Glutamatergic neuron (in vitro differentiated cells): ENCODE results near the gene SLC22A3. TPM values are rescaled to one million over a fixed set of nuclear protein-coding genes. Genes with fewer than 3 reads are reported as not detected.
"Not testable (repeated sequence)": the region's sequence is repeated elsewhere in the genome, so short reads cannot be mapped to it uniquely, and the experiment has no call there.

Experiments
- DNase-seq: peaks from one replicate; pipeline ENCODE4 v3.0.0; 2022
- H3K27ac Mint-ChIP-seq: one replicate; pipeline ENCODE4 v1.8.0; 2020; ENCODE audit warnings: mild to moderate bottlenecking, mixed read lengths, inconsistent platforms; ENCODE audit not compliant: unreplicated experiment
- H3K27me3 Mint-ChIP-seq: one replicate; pipeline ENCODE4 v1.8.0; 2020; ENCODE audit warnings: mild to moderate bottlenecking, moderate library complexity, mixed read lengths, inconsistent platforms; ENCODE audit not compliant: unreplicated experiment
- H3K36me3 Mint-ChIP-seq: one replicate; pipeline ENCODE4 v1.8.0; 2020; ENCODE audit warnings: mild to moderate bottlenecking, mixed read lengths, inconsistent platforms; ENCODE audit not compliant: unreplicated experiment
- H3K4me1 Mint-ChIP-seq: one replicate; pipeline ENCODE4 v1.8.0; 2020; ENCODE audit warnings: mild to moderate bottlenecking, low read depth, mixed read lengths, inconsistent platforms; ENCODE audit not compliant: unreplicated experiment
- H3K4me3 Mint-ChIP-seq: one replicate; pipeline ENCODE4 v1.8.0; 2020; ENCODE audit warnings: mild to moderate bottlenecking, mixed read lengths, inconsistent platforms; ENCODE audit not compliant: unreplicated experiment
- H3K9me3 Mint-ChIP-seq: one replicate; pipeline ENCODE4 v1.8.0; 2020; ENCODE audit warnings: mild to moderate bottlenecking, moderate library complexity, mixed read lengths, inconsistent platforms; ENCODE audit not compliant: unreplicated experiment
- total RNA-seq: library from RNA; stranded (reverse); fragmentation: NEBNext Ultra II Directional; extraction: Animal tissue kit (Norgen Biotek cat#: 25700); gene quantifications from one replicate; pipeline ENCODE4 v1.2.1, GENCODE V29; 2021; ENCODE audit not compliant: unreplicated experiment
- TF ChIP-seq, protein P1 (sequence below): fragments of 200-600 bp; sonication (generic); IDR thresholded peaks from one replicate; pipeline ENCODE4 v1.5.0; 2021; ENCODE audit not compliant: partially characterized antibody, unreplicated experiment

Gene SLC22A3
- total RNA-seq, 1 donor from 2014 or later: not detected

DNA sequence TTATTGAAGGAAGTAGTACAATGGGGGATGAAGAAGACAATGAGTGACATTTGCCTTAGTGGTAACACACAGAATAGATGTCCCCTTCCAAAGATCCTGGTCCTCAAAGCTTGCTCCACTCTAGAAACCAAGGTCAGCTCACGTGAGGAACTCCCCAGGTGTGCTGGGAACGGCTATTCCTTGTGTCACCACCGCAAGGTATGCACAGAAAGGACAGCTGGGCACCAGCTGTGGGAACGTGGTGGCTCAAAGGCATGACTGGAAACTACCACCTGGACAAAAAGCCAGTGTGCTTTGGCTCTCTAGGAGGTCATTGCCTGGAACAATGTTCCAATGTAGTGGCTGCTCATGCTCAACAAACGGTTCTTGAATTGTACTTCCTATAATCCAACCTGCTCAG is 94.0 kb downstream of the SLC22A3 start:
- H3K4me3 Mint-ChIP-seq: no peak overlapping the region
- no peak overlapping the region for H3K27ac Mint-ChIP-seq

DNA sequence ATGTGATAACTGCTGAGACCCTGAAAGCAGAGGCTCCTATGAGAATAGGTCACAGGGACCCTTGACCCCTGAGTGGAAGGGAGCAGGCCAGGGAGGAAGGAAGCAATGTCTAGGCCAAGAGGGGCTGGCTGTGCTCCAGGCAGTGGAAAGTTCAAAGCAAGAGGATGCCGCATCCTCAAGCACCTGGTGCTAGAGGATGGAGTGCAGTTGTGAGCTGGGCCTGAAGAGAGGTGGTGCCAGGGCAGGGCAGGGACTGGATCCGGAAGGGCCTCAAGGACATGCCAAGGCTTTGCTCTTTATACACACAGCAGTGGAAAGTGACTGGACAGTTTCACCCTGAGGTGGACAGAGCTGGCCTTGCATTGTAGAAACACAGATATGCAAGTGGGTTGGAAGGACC is 97.0 kb downstream of the SLC22A3 start:
- Mint-ChIP-seq H3K36me3 (peaks cover 6% of the 10 kb centered on the region), H3K9me3 (peaks cover 9% of the 10 kb centered on the region), H3K4me1 (peaks cover 4% of the 10 kb centered on the region), H3K27me3 (peaks cover 2% of the 10 kb centered on the region), H3K4me3 (peak overlapping the region; percentile 28), H3K27ac (no peak overlapping the region)
- DNase-seq: no peak
- TF ChIP-seq, protein P1, sequence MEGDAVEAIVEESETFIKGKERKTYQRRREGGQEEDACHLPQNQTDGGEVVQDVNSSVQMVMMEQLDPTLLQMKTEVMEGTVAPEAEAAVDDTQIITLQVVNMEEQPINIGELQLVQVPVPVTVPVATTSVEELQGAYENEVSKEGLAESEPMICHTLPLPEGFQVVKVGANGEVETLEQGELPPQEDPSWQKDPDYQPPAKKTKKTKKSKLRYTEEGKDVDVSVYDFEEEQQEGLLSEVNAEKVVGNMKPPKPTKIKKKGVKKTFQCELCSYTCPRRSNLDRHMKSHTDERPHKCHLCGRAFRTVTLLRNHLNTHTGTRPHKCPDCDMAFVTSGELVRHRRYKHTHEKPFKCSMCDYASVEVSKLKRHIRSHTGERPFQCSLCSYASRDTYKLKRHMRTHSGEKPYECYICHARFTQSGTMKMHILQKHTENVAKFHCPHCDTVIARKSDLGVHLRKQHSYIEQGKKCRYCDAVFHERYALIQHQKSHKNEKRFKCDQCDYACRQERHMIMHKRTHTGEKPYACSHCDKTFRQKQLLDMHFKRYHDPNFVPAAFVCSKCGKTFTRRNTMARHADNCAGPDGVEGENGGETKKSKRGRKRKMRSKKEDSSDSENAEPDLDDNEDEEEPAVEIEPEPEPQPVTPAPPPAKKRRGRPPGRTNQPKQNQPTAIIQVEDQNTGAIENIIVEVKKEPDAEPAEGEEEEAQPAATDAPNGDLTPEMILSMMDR: no peak

More for the DNA sequence above, 94.0 kb downstream of the SLC22A3 start:
- Mint-ChIP-seq H3K4me1 (peaks cover 11% of the 10 kb centered on the region), H3K27me3 (peaks cover 3% of the 10 kb centered on the region), H3K9me3 (peaks cover 4% of the 10 kb centered on the region), H3K36me3 (peaks cover 6% of the 10 kb centered on the region)
- no peak for DNase-seq
- TF ChIP-seq, protein P1: no peak

DNA sequence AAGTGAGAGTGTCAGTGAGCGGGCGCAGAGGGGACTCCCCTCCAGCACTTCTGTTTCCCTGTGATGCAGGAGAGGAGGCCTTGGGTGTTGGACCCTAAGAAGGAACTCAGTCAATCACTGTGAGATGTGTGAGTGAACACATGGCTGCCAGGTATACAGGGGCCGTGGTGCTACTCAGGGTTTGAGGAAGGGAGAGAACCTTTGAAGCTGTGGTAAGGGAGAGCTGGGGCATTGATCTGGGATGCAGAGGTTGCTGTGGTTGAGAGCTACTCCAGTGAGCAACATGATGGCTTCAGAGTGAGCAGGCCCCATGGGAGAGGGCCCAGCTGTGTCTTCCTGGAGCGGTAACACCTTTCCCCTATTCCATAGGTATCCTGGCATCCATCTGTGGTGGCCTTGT is 99.2 kb downstream of the SLC22A3 start:
- DNase-seq: no peak
- peaks cover under 1% of the 10 kb centered on the region for H3K4me1 Mint-ChIP-seq
- no peak overlapping the region for H3K27ac Mint-ChIP-seq
- TF ChIP-seq, protein P1: no peak
- peaks cover 9% of the 10 kb centered on the region for H3K36me3 Mint-ChIP-seq
- no peak overlapping the region for H3K4me3 Mint-ChIP-seq
- peaks cover 2% of the 10 kb centered on the region for H3K27me3 Mint-ChIP-seq
- H3K9me3 Mint-ChIP-seq: peaks cover 9% of the 10 kb centered on the region

DNA sequence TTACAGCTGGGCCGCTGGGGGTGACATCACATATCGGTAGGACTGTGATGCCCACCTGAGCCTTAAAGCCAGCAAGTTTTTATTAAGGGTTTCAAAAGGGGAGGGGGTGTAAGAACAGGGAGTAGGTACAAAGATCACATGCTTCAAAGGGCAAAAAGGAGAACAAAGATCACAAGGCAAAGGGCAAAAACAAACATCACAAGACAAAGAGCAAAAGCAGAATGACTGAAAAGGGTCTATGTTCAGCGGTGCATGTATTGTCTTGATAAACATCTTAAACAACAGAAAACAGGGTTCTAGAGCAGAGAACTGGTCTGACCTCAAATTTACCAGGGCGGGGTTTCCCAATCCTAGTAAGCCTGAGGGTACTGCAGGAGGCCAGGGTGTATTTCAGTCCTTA is 101.6 kb downstream of the SLC22A3 start:
- not testable (repeated sequence) for DNase-seq, H3K27ac Mint-ChIP-seq, H3K9me3 Mint-ChIP-seq, H3K27me3 Mint-ChIP-seq, H3K36me3 Mint-ChIP-seq, H3K4me3 Mint-ChIP-seq
- peaks cover 14% of the 10 kb centered on the region for H3K4me1 Mint-ChIP-seq

DNA sequence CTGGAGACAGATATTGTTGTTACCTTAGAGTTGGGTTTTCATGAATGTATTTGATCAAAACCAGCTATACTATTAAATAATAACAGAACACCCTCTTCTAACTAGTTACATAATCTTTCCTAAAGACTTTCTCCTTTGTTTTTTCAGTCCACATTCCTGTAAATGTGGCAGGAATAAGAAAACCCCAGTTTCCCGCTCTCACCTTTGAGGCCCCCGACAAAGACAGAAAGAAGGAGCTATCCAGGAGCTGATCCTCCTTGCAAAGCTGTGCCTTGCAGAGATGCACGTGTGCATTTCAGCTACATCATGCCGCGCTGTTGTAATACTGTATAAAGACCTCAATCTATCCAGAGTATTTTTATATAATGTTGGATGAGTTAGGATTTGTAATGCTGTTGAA is 102.7 kb downstream of the SLC22A3 start:
- Mint-ChIP-seq H3K4me3 (no peak overlapping the region), H3K27me3 (peaks cover 2% of the 10 kb centered on the region), H3K27ac (no peak overlapping the region), H3K9me3 (peaks cover 7% of the 10 kb centered on the region), H3K36me3 (peaks cover 4% of the 10 kb centered on the region), H3K4me1 (peaks cover 14% of the 10 kb centered on the region)
- TF ChIP-seq, protein P1: no peak
- no peak for DNase-seq

DNA sequence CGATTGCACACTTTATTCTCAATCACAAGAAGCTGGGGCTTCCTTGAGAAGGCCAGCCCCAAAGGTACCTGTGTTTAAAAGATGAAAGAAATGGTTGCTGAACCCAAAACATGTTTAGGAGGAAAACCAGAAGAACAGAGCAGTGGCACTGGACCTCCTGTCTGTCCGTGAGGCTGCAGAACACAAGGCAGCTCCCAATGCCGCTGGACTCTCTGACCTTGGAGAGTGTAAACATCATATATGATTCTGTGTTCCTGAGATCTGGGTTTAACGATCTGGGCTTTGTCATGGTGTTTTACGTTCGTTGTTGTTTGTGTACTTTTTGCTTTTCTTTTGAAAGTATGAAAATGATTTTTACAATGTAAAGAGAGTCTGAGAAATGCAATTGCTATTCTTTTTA is 106.1 kb downstream of the SLC22A3 start:
- TF ChIP-seq, protein P1: no peak
- Mint-ChIP-seq H3K9me3 (peaks cover 3% of the 10 kb centered on the region), H3K36me3 (peaks cover 4% of the 10 kb centered on the region), H3K27ac (no peak overlapping the region), H3K4me1 (peaks cover 14% of the 10 kb centered on the region), H3K4me3 (no peak overlapping the region), H3K27me3 (peaks cover 2% of the 10 kb centered on the region)
- DNase-seq: no peak
